ENCODE results near the gene TRIM34.

GRCh38 chr11:5603326-5603725, 21.5 kb upstream of the TRIM34 start:
- TF ChIP-seq POLR2A (IDR thresholded peaks at IDR 0.05; ENCODE audit: low read depth, low read length) (no peak), POLR2AphosphoS5 (IDR thresholded peaks at IDR 0.05; ENCODE audit: low read depth, low read length) (no peak)

Data from GM12892 (cell line).